Thyroid gland (tissue), 4 donors: ENCODE measurements around the gene TCOF1. TPM values are rescaled to one million over a fixed set of nuclear protein-coding genes. Genes with fewer than 3 reads are reported as not detected.

Experiments
- DNase-seq, 2 donors: peaks; one replicate each; pipeline ENCODE4 v3.0.0-alpha.2; 2019
- H3K27ac ChIP-seq, 3 donors: fragments of 200-600 bp; sonication (generic); 1 replicate in 2 of 3; 2 replicates in 1 of 3; pipeline ENCODE4 v1.5.1; 2016 to 2019; ENCODE audit warnings: mild to moderate bottlenecking in 1 of 3, moderate library complexity in 1 of 3
- H3K27me3 ChIP-seq: fragments of 200-600 bp; sonication (generic); one replicate; pipeline ENCODE4 v1.5.1; 2019
- H3K36me3 ChIP-seq, 2 donors: fragments of 200-600 bp; sonication (generic); one replicate each; pipeline ENCODE4 v1.5.1; 2016 to 2019
- H3K4me1 ChIP-seq, 2 donors: fragments of 200-600 bp; sonication (generic); one replicate each; pipeline ENCODE4 v1.5.1; 2017 to 2019
- H3K4me3 ChIP-seq, 3 donors: fragments of 200-600 bp; sonication (generic); replicated peaks in 1 of 3; 1 replicate in 2 of 3; 2 replicates in 1 of 3; pipeline ENCODE4 v1.5.1; 2016; ENCODE audit warnings: mild to moderate bottlenecking in 1 of 3
- H3K9me3 ChIP-seq: fragments of 200-600 bp; sonication (generic); one replicate; pipeline ENCODE4 v1.5.1; 2017
- CTCF ChIP-seq, 6 experiments: fragments of 200-600 bp in 3 of 6; fragments of 450-650 bp in 3 of 6; sonication (generic) in 3 of 6; IDR thresholded peaks; one replicate each; pipeline ENCODE4 v1.5.1; 2016 to 2019; ENCODE audit warnings: antibody characterized with exemption in 6 of 6, mild to moderate bottlenecking in 2 of 6, inconsistent platforms in 1 of 6, moderate library complexity in 1 of 6
- POLR2A ChIP-seq, 2 donors: fragments of 450-650 bp; IDR thresholded peaks; one replicate each; pipeline ENCODE4 v1.6.1; 2017; ENCODE audit warnings: antibody characterized with exemption in 2 of 2, mild to moderate bottlenecking in 2 of 2, moderate library complexity in 1 of 2
- WGBS, 2 donors: methylation state at CpG; one replicate each; pipeline ENCODE4 v1.1.5; 2017; 5-methylcytosine and 5-hydroxymethylcytosine counted together
- intact Hi-C: fragments of 100-400 bp; cut with DNase I; formaldehyde crosslinking; loops from one replicate; pipeline ENCODE4 v1.15.1; 2023
- total RNA-seq, 4 donors: library from RNA; depleted of rRNA; stranded (reverse); fragments of >200 nt; gene quantifications; one replicate each; pipeline ENCODE4 v1.2.3, GENCODE V29; 2016

Gene TCOF1
- total RNA-seq, 4 donors from 2014 or later, result 20.7 to 28.0 (median 25.3) TPM

- no peak overlapping the region for H3K4me3 ChIP-seq
- 94% methylated on average over 2 of the region's 2 CpGs for WGBS, 2 donors
- intact Hi-C loops, result no loop called here
- H3K9me3 ChIP-seq, result no peaks in the 10 kb centered on the region
- H3K27me3 ChIP-seq, result no peaks in the 10 kb centered on the region
- H3K27ac ChIP-seq, result no peak overlapping the region
- no peak for DNase-seq
- TF ChIP-seq CTCF (IDR thresholded peaks at IDR 0.05) (no peak), POLR2A (IDR thresholded peaks at IDR 0.05) (no peak)
- H3K4me1 ChIP-seq, result peaks cover 9 to 13% of the 10 kb centered on the region in 2 donors
- peaks cover 40 to 45% of the 10 kb centered on the region in 2 donors for H3K36me3 ChIP-seq
Measured at GRCh38 chr5:150446088-150446487, 88.6 kb downstream of the TCOF1 start.

GRCh38 chr5:150446583-150446982 lies 89.1 kb downstream of the TCOF1 start:
- WGBS, 2 donors, result 90 to 91% methylated on average over 6 of the region's 6 CpGs
- Histone ChIP-seq H3K4me3 (no peak overlapping the region), H3K27me3 (no peaks in the 10 kb centered on the region), H3K36me3 (peaks cover 40 to 45% of the 10 kb centered on the region in 2 donors), H3K27ac (no peak overlapping the region), H3K9me3 (no peaks in the 10 kb centered on the region), H3K4me1 (peaks cover 9 to 13% of the 10 kb centered on the region in 2 donors)
- no peak for DNase-seq
- intact Hi-C loops, result no loop called here
- TF ChIP-seq CTCF (IDR thresholded peaks at IDR 0.05), result no peak
- no peak for TF ChIP-seq POLR2A (IDR thresholded peaks at IDR 0.05)

- WGBS, 2 donors, result 91 to 95% methylated on average over 6 of the region's 6 CpGs
- no peaks in the 10 kb centered on the region for H3K27me3 ChIP-seq
- H3K36me3 ChIP-seq, result peaks cover 40 to 45% of the 10 kb centered on the region in 2 donors
- intact Hi-C loops, result no loop called here
- H3K27ac ChIP-seq, result no peak overlapping the region
- TF ChIP-seq CTCF (IDR thresholded peaks at IDR 0.05), result no peak
- no peak for TF ChIP-seq POLR2A (IDR thresholded peaks at IDR 0.05)
- DNase-seq, result no peak
- no peak overlapping the region for H3K4me3 ChIP-seq
- H3K9me3 ChIP-seq, result no peaks in the 10 kb centered on the region
- peaks cover 9 to 13% of the 10 kb centered on the region in 2 donors for H3K4me1 ChIP-seq
Measured at GRCh38 chr5:150447188-150447587, 89.7 kb downstream of the TCOF1 start.

GRCh38 chr5:150448334-150448733 lies 90.8 kb downstream of the TCOF1 start:
- Histone ChIP-seq H3K4me1 (peaks cover 9 to 13% of the 10 kb centered on the region in 2 donors), H3K27ac (peak overlapping the region in 2 of 3 donors; percentile 95 to 96), H3K27me3 (no peaks in the 10 kb centered on the region), H3K4me3 (peak overlapping the region; percentile 43 to 69 (median 49)), H3K9me3 (no peaks in the 10 kb centered on the region), H3K36me3 (peaks cover 39 to 42% of the 10 kb centered on the region in 2 donors)
- intact Hi-C loops, result no loop called here
- no peak for DNase-seq
- 25 to 29% methylated on average over 4 of the region's 4 CpGs for WGBS, 2 donors
- TF ChIP-seq CTCF (IDR thresholded peaks at IDR 0.05), result no peak
- TF ChIP-seq POLR2A (IDR thresholded peaks at IDR 0.05), result no peak

GRCh38 chr5:150448952-150449516 lies 91.5 kb downstream of the TCOF1 start:
- H3K36me3 ChIP-seq, result peaks cover 33 to 35% of the 10 kb centered on the region in 2 donors
- no peak for TF ChIP-seq CTCF (IDR thresholded peaks at IDR 0.05)
- no peak for TF ChIP-seq POLR2A (IDR thresholded peaks at IDR 0.05)
- intact Hi-C loops, result no loop called here
- H3K27me3 ChIP-seq, result no peaks in the 10 kb centered on the region
- WGBS, 2 donors, result 0% methylated on average over 31 of the region's 31 CpGs
- no peaks in the 10 kb centered on the region for H3K9me3 ChIP-seq
- H3K4me3 ChIP-seq, result peak overlapping the region; percentile 43 to 69 (median 49)
- peak overlapping the region; percentile 95 to 99 (median 96) for H3K27ac ChIP-seq
- H3K4me1 ChIP-seq, result peaks cover 9 to 13% of the 10 kb centered on the region in 2 donors
- DNase-seq, result no peak

Other genes with a start within 250 kb of the TCOF1 start
- 100 to 1,000 TPM in 2 of 4 donors, 10 to 100 TPM in 2; 47.3 to 108 (median 84.8) TPM for gene PDGFRB, start 201.9 kb upstream of the TCOF1 start, total RNA-seq
- not detected for gene CDX1, start 190.9 kb upstream of the TCOF1 start, total RNA-seq
- not detected for gene SLC6A7, start 167.6 kb upstream of the TCOF1 start, total RNA-seq
- not detected for gene CAMK2A, start 67.9 kb upstream of the TCOF1 start, total RNA-seq
- gene ARSI, start 54.8 kb upstream of the TCOF1 start, total RNA-seq, result under 1 TPM in 2 of 4 donors, not detected in 2; 0.22 to 0.67 TPM
- gene CD74, start 55.2 kb downstream of the TCOF1 start, total RNA-seq, result 100 to 1,000 TPM; 287 to 675 (median 493) TPM
- 1,000 to 10,000 TPM; 2,017 to 5,540 (median 2,786) TPM for gene RPS14, start 92.0 kb downstream of the TCOF1 start, total RNA-seq
- gene NDST1, start 150.4 kb downstream of the TCOF1 start, total RNA-seq, result 100 to 1,000 TPM in 2 of 4 donors, 10 to 100 TPM in 2; 84.9 to 171 (median 113) TPM